ENCODE results near the gene PABPC1L2A. TPM values are rescaled to one million over a fixed set of nuclear protein-coding genes. Genes with fewer than 3 reads are reported as not detected.
A peak's percentile ranks its signal among the peaks of the same experiment; 100 is the strongest.
"Not testable (repeated sequence)": the region's sequence is repeated elsewhere in the genome, so short reads cannot be mapped to it uniquely, and the experiment has no call there.

The PABPC1L2A gene
- total RNA-seq (ENCODE audit: unreplicated experiment) = 3.8 TPM
- long read RNA-seq = 0 reads

- not testable (repeated sequence) for H3K4me1 Mint-ChIP-seq (ENCODE audit: unreplicated experiment); DNase-seq (ENCODE audit: low spot score); H3K9me3 Mint-ChIP-seq (ENCODE audit: unreplicated experiment); H3K27ac Mint-ChIP-seq (ENCODE audit: unreplicated experiment); H3K4me3 Mint-ChIP-seq (ENCODE audit: unreplicated experiment); H3K27me3 Mint-ChIP-seq (ENCODE audit: unreplicated experiment); H3K36me3 Mint-ChIP-seq (ENCODE audit: low read depth, unreplicated experiment)
Measured at GRCh38 chrX:73079024-73079562, at the start of gene PABPC1L2A. TSS of gene PABPC1L2A (minus strand) at chrX:73079512. CDS start at chrX:73079386, 126 bp downstream.

GRCh38 chrX:73127700-73128241 lies 48.5 kb upstream of the PABPC1L2A start:
- Mint-ChIP-seq H3K4me1 (ENCODE audit: unreplicated experiment) (no peaks in the 10 kb centered on the region), H3K36me3 (ENCODE audit: low read depth, unreplicated experiment) (peaks cover 3% of the 10 kb centered on the region), H3K27ac (ENCODE audit: unreplicated experiment) (no peak overlapping the region), H3K4me3 (ENCODE audit: unreplicated experiment) (peak overlapping the region; percentile 74), H3K27me3 (ENCODE audit: unreplicated experiment) (no peaks in the 10 kb centered on the region), H3K9me3 (ENCODE audit: unreplicated experiment) (no peaks in the 10 kb centered on the region)
- no peak for TF ChIP-seq CTCF (IDR thresholded peaks at IDR 0.05; ENCODE audit: unreplicated experiment)
- peak; percentile 2 for DNase-seq (ENCODE audit: low spot score)

- Mint-ChIP-seq H3K36me3 (ENCODE audit: low read depth, unreplicated experiment) (peaks cover 3% of the 10 kb centered on the region), H3K9me3 (ENCODE audit: unreplicated experiment) (no peaks in the 10 kb centered on the region), H3K27ac (ENCODE audit: unreplicated experiment) (no peak overlapping the region), H3K4me1 (ENCODE audit: unreplicated experiment) (no peaks in the 10 kb centered on the region), H3K4me3 (ENCODE audit: unreplicated experiment) (no peak overlapping the region), H3K27me3 (ENCODE audit: unreplicated experiment) (no peaks in the 10 kb centered on the region)
- DNase-seq (ENCODE audit: low spot score) = no peak
- no peak for TF ChIP-seq CTCF (IDR thresholded peaks at IDR 0.05; ENCODE audit: unreplicated experiment)
Measured at GRCh38 chrX:73126240-73126639, 46.9 kb upstream of the PABPC1L2A start.

- H3K9me3 Mint-ChIP-seq (ENCODE audit: unreplicated experiment); H3K4me1 Mint-ChIP-seq (ENCODE audit: unreplicated experiment): not testable (repeated sequence)
Measured at GRCh38 chrX:73099505-73099904, 20.2 kb upstream of the PABPC1L2A start.

GRCh38 chrX:73086766-73087165 lies 7.5 kb upstream of the PABPC1L2A start:
- not testable (repeated sequence) for H3K4me3 Mint-ChIP-seq (ENCODE audit: unreplicated experiment); H3K36me3 Mint-ChIP-seq (ENCODE audit: low read depth, unreplicated experiment); H3K4me1 Mint-ChIP-seq (ENCODE audit: unreplicated experiment); DNase-seq (ENCODE audit: low spot score); H3K27ac Mint-ChIP-seq (ENCODE audit: unreplicated experiment); H3K27me3 Mint-ChIP-seq (ENCODE audit: unreplicated experiment); H3K9me3 Mint-ChIP-seq (ENCODE audit: unreplicated experiment)
- peak; percentile 30 for TF ChIP-seq CTCF (IDR thresholded peaks at IDR 0.05; ENCODE audit: unreplicated experiment)

More at GRCh38 chrX:73099505-73099904, 20.2 kb upstream of the PABPC1L2A start:
- H3K36me3 Mint-ChIP-seq (ENCODE audit: low read depth, unreplicated experiment) = peaks cover 50% of the 10 kb centered on the region
- H3K4me3 Mint-ChIP-seq (ENCODE audit: unreplicated experiment); DNase-seq (ENCODE audit: low spot score); H3K27ac Mint-ChIP-seq (ENCODE audit: unreplicated experiment); H3K27me3 Mint-ChIP-seq (ENCODE audit: unreplicated experiment): not testable (repeated sequence)

GRCh38 chrX:73079884-73080283 lies 572 bp upstream of the PABPC1L2A start:
- not testable (repeated sequence) for H3K4me1 Mint-ChIP-seq (ENCODE audit: unreplicated experiment); H3K4me3 Mint-ChIP-seq (ENCODE audit: unreplicated experiment); H3K9me3 Mint-ChIP-seq (ENCODE audit: unreplicated experiment); DNase-seq (ENCODE audit: low spot score); H3K27me3 Mint-ChIP-seq (ENCODE audit: unreplicated experiment); H3K27ac Mint-ChIP-seq (ENCODE audit: unreplicated experiment); H3K36me3 Mint-ChIP-seq (ENCODE audit: low read depth, unreplicated experiment)

GRCh38 chrX:73078597-73078996 lies 715 bp downstream of the PABPC1L2A start:
- not testable (repeated sequence) for DNase-seq (ENCODE audit: low spot score); H3K36me3 Mint-ChIP-seq (ENCODE audit: low read depth, unreplicated experiment); H3K4me3 Mint-ChIP-seq (ENCODE audit: unreplicated experiment); H3K27me3 Mint-ChIP-seq (ENCODE audit: unreplicated experiment); H3K4me1 Mint-ChIP-seq (ENCODE audit: unreplicated experiment); H3K27ac Mint-ChIP-seq (ENCODE audit: unreplicated experiment); H3K9me3 Mint-ChIP-seq (ENCODE audit: unreplicated experiment)

Data from endothelial cell (in vitro differentiated cells).